HepG2 (cell line): ENCODE measurements around the gene RDH13. TPM values are rescaled to one million over a fixed set of nuclear protein-coding genes. Genes with fewer than 3 reads are reported as not detected.

Experiments
- AGO1 ChIP-seq: fragments of 200-400 bp; formaldehyde crosslinking; IDR thresholded peaks from 2 replicates; pipeline ENCODE4 v1.6.1; 2017; ENCODE audit warnings: mild to moderate bottlenecking, low read depth, low read length, moderate library complexity; ENCODE audit not compliant: poor library complexity, severe bottlenecking
- AGO2 ChIP-seq: fragments of 200-400 bp; formaldehyde crosslinking; optimal IDR thresholded peaks from 2 replicates; pipeline ENCODE3; 2017; ENCODE audit warnings: mild to moderate bottlenecking, low read depth, low read length, moderate library complexity
- CCDC6 ChIP-seq: sonication (generic); formaldehyde crosslinking; IDR thresholded peaks from 2 replicates; pipeline ENCODE4 v1.8.1; 2022; ENCODE audit warnings: mild to moderate bottlenecking, missing genetic modification reagents, moderate library complexity
- GABPB1 ChIP-seq: IDR thresholded peaks from 2 replicates; pipeline ENCODE4 v1.6.1; 2016; ENCODE audit warnings: mild to moderate bottlenecking, missing genetic modification reagents, moderate library complexity, missing compliant biosample characterization
- HMGXB4 ChIP-seq, 2 experiments: sonication (generic) in 1 of 2; formaldehyde crosslinking in 1 of 2; IDR thresholded peaks; 2 replicates each; pipeline versions ENCODE4 v1.4.0 to v1.6.1; 2018 to 2020; ENCODE audit warnings: missing genetic modification reagents in 2 of 2, borderline replicate concordance in 1 of 2, low read depth in 1 of 2, mild to moderate bottlenecking in 1 of 2, missing biosample characterization in 1 of 2
- KDM2A ChIP-seq: sonication (generic); formaldehyde crosslinking; IDR thresholded peaks from 2 replicates; pipeline ENCODE4 v1.4.0; 2020; ENCODE audit warnings: low read depth, missing genetic modification reagents, borderline replicate concordance
- KDM5A ChIP-seq: fragments of 200-600 bp; sonication (generic); IDR thresholded peaks from 2 replicates; pipeline ENCODE4 v1.7.0; 2018; ENCODE audit warnings: antibody characterized with exemption, mild to moderate bottlenecking, low read length, borderline replicate concordance
- NR2F2 ChIP-seq: IDR thresholded peaks from 2 replicates; pipeline ENCODE4 v1.6.1; 2012; ENCODE audit warnings: low read depth, inconsistent platforms, borderline replicate concordance
- REXO4 ChIP-seq: sonication (generic); formaldehyde crosslinking; IDR thresholded peaks from 2 replicates; pipeline ENCODE4 v1.8.0; 2022; ENCODE audit warnings: missing genetic modification reagents, mild to moderate bottlenecking, borderline replicate concordance
- RFX1 ChIP-seq: fragments of 450-650 bp; IDR thresholded peaks from 2 replicates; pipeline ENCODE4 v1.6.1; 2017
- SOX13 ChIP-seq, 3 experiments: fragments of 450-650 bp in 1 of 3; sonication (generic) in 1 of 3; formaldehyde crosslinking in 1 of 3; IDR thresholded peaks in 2 of 3; conservative IDR thresholded peaks in 1 of 3; 2 replicates each; pipeline versions ENCODE4 v1.5.0 to v1.6.1; 2016 to 2020; ENCODE audit warnings: antibody characterized with exemption in 1 of 3, mild to moderate bottlenecking in 1 of 3, missing compliant biosample characterization in 1 of 3, missing genetic modification reagents in 1 of 3, moderate library complexity in 1 of 3
- ZBTB4 ChIP-seq: sonication (generic); formaldehyde crosslinking; IDR thresholded peaks from 2 replicates; pipeline ENCODE4 v1.4.0; 2020; ENCODE audit warnings: missing genetic modification reagents, mild to moderate bottlenecking, borderline replicate concordance
- ZNF276 ChIP-seq: sonication (generic); formaldehyde crosslinking; IDR thresholded peaks from 2 replicates; pipeline ENCODE4 v1.4.0; 2020; ENCODE audit warnings: mild to moderate bottlenecking, low read depth, missing genetic modification reagents
- ZNF329 ChIP-seq: sonication (generic); formaldehyde crosslinking; IDR thresholded peaks from 2 replicates; pipeline ENCODE4 v1.9.0; 2021; ENCODE audit warnings: low read depth, mild to moderate bottlenecking, missing genetic modification reagents
- ZNF615 ChIP-seq: sonication (generic); formaldehyde crosslinking; IDR thresholded peaks from 2 replicates; pipeline ENCODE4 v1.5.0; 2020; ENCODE audit warnings: mild to moderate bottlenecking, missing genetic modification reagents, borderline replicate concordance
- ZNF775 ChIP-seq: sonication (generic); formaldehyde crosslinking; IDR thresholded peaks from 2 replicates; pipeline ENCODE4 v1.4.0; 2020; ENCODE audit warnings: missing genetic modification reagents, mild to moderate bottlenecking, moderate library complexity, borderline replicate concordance
- ZSCAN12 ChIP-seq: sonication (generic); formaldehyde crosslinking; IDR thresholded peaks from 2 replicates; pipeline ENCODE4 v1.9.0; 2021; ENCODE audit warnings: mild to moderate bottlenecking, missing genetic modification reagents
- ZSCAN29 ChIP-seq: sonication (generic); formaldehyde crosslinking; conservative IDR thresholded peaks from 2 replicates; pipeline ENCODE4 v1.4.0; 2020; ENCODE audit warnings: mild to moderate bottlenecking, missing genetic modification reagents
- polyA plus RNA-seq, 8 experiments: library from polyadenylated mRNA; depleted of rRNA in 3 of 8; stranded (reverse) in 7 of 8; unstranded in 1 of 8; fragments of >200 nt; fragmentation: Illumina TruSeq in 4 of 8; extraction: Trizol in 4 of 8; gene quantifications; 2 replicates each; pipeline versions ENCODE4 v1.2.1 to v1.2.3, GENCODE V29; 2011 to 2016; ENCODE audit warnings: low read depth in 4 of 8, missing spikeins in 1 of 8, mixed read lengths in 1 of 8; ENCODE audit not compliant: insufficient read depth in 1 of 8
- total RNA-seq, 5 experiments: library from RNA; depleted of rRNA; stranded (reverse); fragments of >200 nt; fragmentation: Illumina TruSeq; extraction: Trizol; gene quantifications; 2 replicates each; pipeline ENCODE4 v1.2.3, GENCODE V29; 2016; ENCODE audit warnings: low read depth in 1 of 5
- TF ChIP-seq, protein P1 (sequence below): IDR thresholded peaks from 2 replicates; pipeline ENCODE4 v1.6.1; 2016; ENCODE audit warnings: missing biosample characterization, missing genetic modification reagents, low read depth

The RDH13 gene
- total and polyA plus RNA-seq, 2 of the 13 experiments (the other 11 are each of a cell fraction or from before 2014, with no cell fraction given): 13.4 to 21.5 TPM

DNA sequence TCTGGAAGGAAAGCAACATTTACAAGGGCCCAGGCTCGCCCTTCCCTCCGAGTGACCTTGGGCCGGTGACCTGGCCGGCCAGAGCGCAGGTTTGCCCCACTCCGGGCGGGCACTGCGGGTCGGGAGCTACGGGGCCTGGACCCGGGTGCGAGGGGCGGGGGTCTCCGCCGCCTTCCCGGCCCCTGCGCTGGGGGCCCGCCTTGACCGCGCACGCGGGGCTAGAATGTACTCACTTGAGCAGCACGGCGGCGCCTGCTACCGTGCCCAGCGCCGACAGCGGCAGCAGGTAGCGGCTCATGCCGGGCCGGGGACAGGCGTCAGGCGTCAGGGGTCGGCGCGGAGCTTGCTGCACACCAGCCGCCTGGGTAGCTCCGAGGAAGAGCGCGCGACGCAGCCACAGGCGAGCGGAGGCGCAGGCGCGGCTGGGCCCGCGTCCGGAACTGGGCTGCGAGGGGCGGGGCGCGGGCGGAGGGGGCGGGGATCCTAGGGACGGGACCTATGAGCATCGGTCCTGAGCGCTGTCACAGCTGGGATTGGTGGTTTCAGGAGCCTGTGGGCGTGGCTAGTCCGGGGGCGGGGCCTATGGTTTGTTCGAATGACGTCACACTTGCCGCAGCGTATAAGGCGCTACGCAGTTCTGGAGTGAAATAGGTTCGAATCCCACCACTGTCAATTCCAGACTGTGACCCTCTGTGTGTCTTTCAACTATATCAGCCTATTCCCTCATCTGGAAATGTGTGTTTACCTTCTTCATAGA is at the start of gene RDH13 (continued):
- no peak for TF ChIP-seq NR2F2
- TF ChIP-seq ZNF276 (CRISPR knock-in tag): peak; percentile 31; the same call in 1 of the 2 replicates
- no peak for TF ChIP-seq RFX1
- TF ChIP-seq KDM5A: 0 out of 2 replicates have a peak, but pooled peaks have one; percentile 25
- TF ChIP-seq SOX13 (IDR thresholded peaks at IDR 0.05): no peak
- peak in 1 of 2 experiments; percentile 0; a peak in 1 of 4 replicates for TF ChIP-seq SOX13 (CRISPR knock-in tag; conservative IDR thresholded peaks at IDR 0.05 in 1 of 2, IDR thresholded peaks at IDR 0.05 in 1 of 2)
- no peak for TF ChIP-seq ZNF615 (CRISPR knock-in tag)
- no peak for TF ChIP-seq ZBTB4 (CRISPR knock-in tag)
- TF ChIP-seq REXO4 (CRISPR knock-in tag): no peak
- TF ChIP-seq KDM2A: 0 out of 2 replicates have a peak, but pooled peaks have one; percentile 22
- TF ChIP-seq AGO1: no peak
- TF ChIP-seq AGO2: peak; percentile 29
- TF ChIP-seq, protein P1, sequence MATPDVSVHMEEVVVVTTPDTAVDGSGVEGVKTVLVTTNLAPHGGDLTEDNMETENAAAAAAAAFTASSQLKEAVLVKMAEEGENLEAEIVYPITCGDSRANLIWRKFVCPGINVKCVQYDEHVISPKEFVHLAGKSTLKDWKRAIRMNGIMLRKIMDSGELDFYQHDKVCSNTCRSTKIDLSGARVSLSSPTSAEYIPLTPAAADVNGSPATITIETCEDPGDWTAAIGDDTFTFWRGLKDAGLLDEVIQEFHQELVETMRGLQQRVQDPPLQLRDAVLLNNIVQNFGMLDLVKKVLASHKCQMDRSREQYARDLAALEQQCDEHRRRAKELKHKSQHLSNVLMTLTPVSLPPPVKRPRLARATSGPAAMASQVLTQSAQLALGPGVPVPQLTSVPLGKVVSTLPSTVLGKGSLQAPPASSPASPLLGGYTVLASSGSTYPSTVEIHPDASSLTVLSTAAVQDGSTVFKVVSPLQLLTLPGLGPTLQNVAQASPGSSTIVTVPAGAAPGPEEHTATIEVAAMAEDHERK (CRISPR knock-in tag): no peak
- TF ChIP-seq ZSCAN29 (CRISPR knock-in tag): no peak
- TF ChIP-seq HMGXB4 (CRISPR knock-in tag; IDR thresholded peaks at IDR 0.05; ENCODE audit: borderline replicate concordance in 1 of 2, low read depth in 1 of 2): peak in 1 of 2 experiments; percentile 78; a peak in 3 of 4 replicates
- TF ChIP-seq ZNF775: no peak
- no peak for TF ChIP-seq CCDC6 (CRISPR knock-in tag)
- no peak for TF ChIP-seq ZNF329 (CRISPR knock-in tag)
- peak; percentile 85 for TF ChIP-seq GABPB1
- TF ChIP-seq ZSCAN12: 0 out of 2 replicates have a peak, but pooled peaks have one; percentile 55
